Measurements from ENCODE around the gene AOPEP.

GRCh38 chr9:94693485-94694204, 32.9 kb upstream of the AOPEP start:
- TF ChIP-seq CTCF (IDR thresholded peaks at IDR 0.05; ENCODE audit: low read depth, low read length, poor library complexity, severe bottlenecking), result no peak
- TF ChIP-seq EZH2phosphoT487 (IDR thresholded peaks at IDR 0.05; ENCODE audit: borderline replicate concordance, low read length), result no peak

Measured in DOHH2 (cell line).